ENCODE data around the gene MAP2K5. TPM values are rescaled to one million over a fixed set of nuclear protein-coding genes. Genes with fewer than 3 reads are reported as not detected.

MAP2K5 gene
- polyA plus RNA-seq, 1 donor from 2014 or later: 15.2 TPM

- Mint-ChIP-seq H3K4me1 (peaks cover 0 to 11% (median 0%) of the 10 kb centered on the region in 3 donors), H3K27me3 (no peaks in the 10 kb centered on the region), H3K9me3 (no peaks in the 10 kb centered on the region), H3K4me3 (no peak overlapping the region), H3K36me3 (peaks cover 3% of the 10 kb centered on the region), H3K27ac (peak overlapping the region in 1 of 3 donors; percentile 29)
Measured at GRCh38 chr15:67741308-67741707, 198.8 kb downstream of the MAP2K5 start.

- no peak overlapping the region for H3K27ac Mint-ChIP-seq
- no peaks in the 10 kb centered on the region for H3K9me3 Mint-ChIP-seq
- peaks cover 0 to 11% (median 0%) of the 10 kb centered on the region in 3 donors for H3K4me1 Mint-ChIP-seq
- peaks cover 1% of the 10 kb centered on the region for H3K36me3 Mint-ChIP-seq
- H3K27me3 Mint-ChIP-seq: no peaks in the 10 kb centered on the region
- H3K4me3 Mint-ChIP-seq: no peak overlapping the region
Measured at GRCh38 chr15:67743558-67743957, 201.1 kb downstream of the MAP2K5 start.

- no peak overlapping the region for H3K27ac Mint-ChIP-seq
- H3K36me3 Mint-ChIP-seq: peaks cover 3% of the 10 kb centered on the region
- no peaks in the 10 kb centered on the region for H3K9me3 Mint-ChIP-seq
- peaks cover 0 to 11% (median 0%) of the 10 kb centered on the region in 3 donors for H3K4me1 Mint-ChIP-seq
- H3K4me3 Mint-ChIP-seq: no peak overlapping the region
- H3K27me3 Mint-ChIP-seq: no peaks in the 10 kb centered on the region
Measured at GRCh38 chr15:67744331-67745072, 202.0 kb downstream of the MAP2K5 start.

- H3K9me3 Mint-ChIP-seq: no peaks in the 10 kb centered on the region
- H3K4me1 Mint-ChIP-seq: peaks cover 0 to 11% (median 0%) of the 10 kb centered on the region in 3 donors
- H3K36me3 Mint-ChIP-seq: peaks cover 4% of the 10 kb centered on the region
- no peaks in the 10 kb centered on the region for H3K27me3 Mint-ChIP-seq
- H3K4me3 Mint-ChIP-seq: no peak overlapping the region
- no peak overlapping the region for H3K27ac Mint-ChIP-seq
Measured at GRCh38 chr15:67745073-67746006, 202.8 kb downstream of the MAP2K5 start.

GRCh38 chr15:67746022-67746421 lies 203.5 kb downstream of the MAP2K5 start:
- Mint-ChIP-seq H3K27ac (no peak overlapping the region), H3K4me3 (no peak overlapping the region), H3K9me3 (no peaks in the 10 kb centered on the region), H3K4me1 (peaks cover 0 to 11% (median 0%) of the 10 kb centered on the region in 3 donors), H3K27me3 (no peaks in the 10 kb centered on the region), H3K36me3 (peaks cover 4% of the 10 kb centered on the region)

GRCh38 chr15:67746450-67746849 lies 203.9 kb downstream of the MAP2K5 start:
- Mint-ChIP-seq H3K27ac (no peak overlapping the region), H3K4me1 (peaks cover 0 to 11% (median 0%) of the 10 kb centered on the region in 3 donors)

GRCh38 chr15:67747921-67748320 lies 205.4 kb downstream of the MAP2K5 start:
- no peak overlapping the region for H3K27ac Mint-ChIP-seq
- peaks cover 5% of the 10 kb centered on the region for H3K36me3 Mint-ChIP-seq
- no peaks in the 10 kb centered on the region for H3K9me3 Mint-ChIP-seq
- no peaks in the 10 kb centered on the region for H3K27me3 Mint-ChIP-seq
- H3K4me1 Mint-ChIP-seq: peaks cover 0 to 11% (median 0%) of the 10 kb centered on the region in 3 donors
- no peak overlapping the region for H3K4me3 Mint-ChIP-seq

More at GRCh38 chr15:67746450-67746849, 203.9 kb downstream of the MAP2K5 start:
- H3K9me3 Mint-ChIP-seq: no peaks in the 10 kb centered on the region
- H3K36me3 Mint-ChIP-seq: peaks cover 4% of the 10 kb centered on the region
- no peak overlapping the region for H3K4me3 Mint-ChIP-seq
- H3K27me3 Mint-ChIP-seq: no peaks in the 10 kb centered on the region

- H3K27me3 Mint-ChIP-seq: no peaks in the 10 kb centered on the region
- no peak overlapping the region for H3K4me3 Mint-ChIP-seq
- peaks cover 7% of the 10 kb centered on the region for H3K36me3 Mint-ChIP-seq
- H3K27ac Mint-ChIP-seq: no peak overlapping the region
- no peaks in the 10 kb centered on the region for H3K9me3 Mint-ChIP-seq
- H3K4me1 Mint-ChIP-seq: peaks cover 0 to 4% (median 0%) of the 10 kb centered on the region in 3 donors
Measured at GRCh38 chr15:67750371-67750770, 207.9 kb downstream of the MAP2K5 start.

GRCh38 chr15:67753891-67754290 lies 211.4 kb downstream of the MAP2K5 start:
- Mint-ChIP-seq H3K27ac (no peak overlapping the region), H3K36me3 (peaks cover 11% of the 10 kb centered on the region), H3K27me3 (no peaks in the 10 kb centered on the region), H3K4me1 (peaks cover 0 to 8% (median 0%) of the 10 kb centered on the region in 3 donors), H3K9me3 (no peaks in the 10 kb centered on the region), H3K4me3 (no peak overlapping the region)

GRCh38 chr15:67755264-67755663 lies 212.8 kb downstream of the MAP2K5 start:
- Mint-ChIP-seq H3K36me3 (peaks cover 9% of the 10 kb centered on the region), H3K27ac (no peak overlapping the region), H3K4me3 (no peak overlapping the region), H3K4me1 (peaks cover 0 to 8% (median 0%) of the 10 kb centered on the region in 3 donors), H3K9me3 (no peaks in the 10 kb centered on the region), H3K27me3 (no peaks in the 10 kb centered on the region)

GRCh38 chr15:67755936-67756335 lies 213.4 kb downstream of the MAP2K5 start:
- Mint-ChIP-seq H3K27ac (no peak overlapping the region), H3K4me1 (peaks cover 0 to 9% (median under 1%) of the 10 kb centered on the region in 3 donors), H3K9me3 (no peaks in the 10 kb centered on the region), H3K36me3 (peaks cover 9% of the 10 kb centered on the region), H3K27me3 (no peaks in the 10 kb centered on the region), H3K4me3 (no peak overlapping the region)

GRCh38 chr15:67758619-67759300 lies 216.3 kb downstream of the MAP2K5 start:
- H3K27me3 Mint-ChIP-seq: no peaks in the 10 kb centered on the region
- no peak overlapping the region for H3K27ac Mint-ChIP-seq
- H3K36me3 Mint-ChIP-seq: peaks cover 10% of the 10 kb centered on the region
- no peak overlapping the region for H3K4me3 Mint-ChIP-seq
- H3K9me3 Mint-ChIP-seq: no peaks in the 10 kb centered on the region
- peaks cover 13 to 27% (median 15%) of the 10 kb centered on the region in 3 donors for H3K4me1 Mint-ChIP-seq

GRCh38 chr15:67760901-67761300 lies 218.4 kb downstream of the MAP2K5 start:
- Mint-ChIP-seq H3K27ac (no peak overlapping the region), H3K36me3 (peaks cover 7% of the 10 kb centered on the region), H3K27me3 (no peaks in the 10 kb centered on the region), H3K4me1 (peaks cover 13 to 26% (median 19%) of the 10 kb centered on the region in 3 donors), H3K4me3 (no peak overlapping the region), H3K9me3 (no peaks in the 10 kb centered on the region)

GRCh38 chr15:67761343-67761742 lies 218.8 kb downstream of the MAP2K5 start:
- peaks cover 7% of the 10 kb centered on the region for H3K36me3 Mint-ChIP-seq
- peaks cover 13 to 24% (median 19%) of the 10 kb centered on the region in 3 donors for H3K4me1 Mint-ChIP-seq
- peak overlapping the region in 1 of 3 donors; percentile 36 for H3K27ac Mint-ChIP-seq
- H3K9me3 Mint-ChIP-seq: no peaks in the 10 kb centered on the region
- H3K27me3 Mint-ChIP-seq: no peaks in the 10 kb centered on the region
- no peak overlapping the region for H3K4me3 Mint-ChIP-seq

Measured in IgD-negative memory B cell (primary cell).